HG03175 (cell line): Measurements from ENCODE around the gene EVX2.

Experiments
- ATAC-seq: cut with Tn5 transposase; IDR thresholded peaks from one replicate; pipeline ENCODE4 v1.9.1; 2021; ENCODE audit warnings: mild to moderate bottlenecking, moderate library complexity; ENCODE audit not compliant: unreplicated experiment

EVX2 gene

DNA sequence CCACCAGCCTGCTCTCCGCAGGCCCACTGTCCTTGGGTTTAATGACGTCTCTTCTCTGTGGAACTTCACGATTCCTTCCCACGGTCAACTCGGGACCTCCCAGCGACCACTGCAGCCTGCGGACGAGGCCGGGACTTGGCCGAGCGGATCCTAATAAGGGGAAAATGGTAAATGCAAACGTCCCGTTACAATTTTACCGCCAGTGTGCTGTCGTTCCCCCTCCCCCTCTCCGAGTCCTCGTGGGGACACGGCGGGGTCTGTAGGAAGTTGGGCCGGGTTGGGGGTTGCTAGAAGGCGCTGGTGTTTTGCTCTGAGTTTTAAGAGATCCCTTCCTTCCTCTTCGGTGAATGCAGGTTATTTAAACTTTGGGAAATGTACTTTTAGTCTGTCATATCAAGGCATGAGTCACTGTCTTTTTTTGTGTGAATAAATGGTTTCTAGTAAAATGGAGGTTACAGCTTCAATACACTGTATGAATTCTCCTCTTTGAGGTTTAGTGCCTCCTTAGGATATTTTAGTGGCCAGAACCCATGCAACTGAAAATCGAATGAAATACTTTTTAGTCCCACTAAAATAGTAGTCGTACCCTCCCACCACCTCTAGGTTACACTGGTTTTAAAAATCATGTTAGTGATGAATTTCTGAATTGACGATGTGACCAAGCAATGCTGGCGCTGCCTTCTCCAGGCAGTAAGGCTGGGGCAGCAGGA lies 25.6 kb upstream of the EVX2 start:
- no peak for ATAC-seq

DNA sequence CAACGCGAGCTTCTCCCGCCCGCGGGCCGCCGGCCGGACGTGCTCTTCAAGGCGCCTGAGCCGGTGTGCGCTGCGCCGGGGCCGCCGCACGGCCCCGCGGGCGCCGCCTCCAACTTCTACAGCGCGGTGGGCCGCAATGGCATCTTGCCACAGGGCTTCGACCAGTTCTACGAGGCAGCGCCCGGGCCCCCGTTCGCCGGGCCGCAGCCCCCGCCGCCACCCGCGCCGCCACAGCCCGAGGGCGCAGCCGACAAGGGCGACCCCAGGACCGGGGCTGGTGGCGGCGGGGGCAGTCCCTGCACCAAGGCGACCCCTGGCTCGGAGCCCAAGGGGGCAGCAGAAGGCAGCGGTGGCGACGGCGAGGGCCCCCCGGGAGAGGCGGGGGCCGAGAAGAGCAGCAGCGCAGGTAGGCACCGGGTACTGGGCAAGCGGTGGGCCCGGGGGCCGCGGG lies 24.0 kb upstream of the EVX2 start:
- no peak for ATAC-seq

DNA sequence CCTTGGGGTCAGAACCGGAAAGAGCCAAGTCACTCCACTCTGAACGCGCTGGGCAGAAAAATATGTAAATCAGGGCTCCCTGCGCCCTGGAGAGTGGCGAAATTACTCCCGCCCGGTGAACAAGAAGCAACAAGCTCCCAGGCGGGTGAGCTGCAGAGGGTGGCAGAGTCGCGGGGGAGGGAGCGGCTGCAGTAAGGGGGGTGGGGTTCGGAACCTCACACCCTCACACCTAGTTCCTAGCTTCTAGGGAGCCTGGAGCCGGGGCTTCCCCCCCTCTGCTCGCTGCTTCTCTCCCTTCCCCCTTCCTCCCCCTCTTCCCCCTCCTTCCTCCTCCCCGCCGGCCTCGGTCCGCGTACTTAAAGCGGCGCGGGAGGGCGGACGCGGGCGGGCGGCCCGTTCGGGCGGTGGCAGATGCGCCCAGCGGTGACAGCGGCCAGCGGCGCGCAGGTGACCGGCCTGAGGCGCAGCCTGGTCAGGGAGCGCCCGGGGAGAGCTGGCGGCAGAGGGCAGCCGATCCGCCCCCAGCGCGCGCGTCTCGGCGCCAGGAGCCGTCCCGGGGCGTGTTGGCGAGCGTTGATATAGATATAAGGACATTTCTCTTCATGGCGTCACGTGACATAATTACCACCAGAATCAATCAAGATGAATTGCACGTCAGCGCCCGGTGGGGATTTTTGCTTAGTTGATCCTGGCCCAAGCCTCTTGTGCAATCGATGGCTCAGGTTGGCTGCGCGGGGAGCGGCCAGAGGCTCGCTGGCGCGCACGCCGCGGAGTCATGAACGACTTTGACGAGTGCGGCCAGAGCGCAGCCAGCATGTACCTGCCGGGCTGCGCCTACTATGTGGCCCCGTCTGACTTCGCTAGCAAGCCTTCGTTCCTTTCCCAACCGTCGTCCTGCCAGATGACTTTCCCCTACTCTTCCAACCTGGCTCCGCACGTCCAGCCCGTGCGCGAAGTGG lies 23.1 kb upstream of the EVX2 start, which contains the start of gene HOXD11:
Gene HOXD11, plus strand, starts transcription at position 700 of the 959 bp plus-strand sequence. Its CDS starts 76 bp downstream, at position 776.
- ATAC-seq, result no peak

DNA sequence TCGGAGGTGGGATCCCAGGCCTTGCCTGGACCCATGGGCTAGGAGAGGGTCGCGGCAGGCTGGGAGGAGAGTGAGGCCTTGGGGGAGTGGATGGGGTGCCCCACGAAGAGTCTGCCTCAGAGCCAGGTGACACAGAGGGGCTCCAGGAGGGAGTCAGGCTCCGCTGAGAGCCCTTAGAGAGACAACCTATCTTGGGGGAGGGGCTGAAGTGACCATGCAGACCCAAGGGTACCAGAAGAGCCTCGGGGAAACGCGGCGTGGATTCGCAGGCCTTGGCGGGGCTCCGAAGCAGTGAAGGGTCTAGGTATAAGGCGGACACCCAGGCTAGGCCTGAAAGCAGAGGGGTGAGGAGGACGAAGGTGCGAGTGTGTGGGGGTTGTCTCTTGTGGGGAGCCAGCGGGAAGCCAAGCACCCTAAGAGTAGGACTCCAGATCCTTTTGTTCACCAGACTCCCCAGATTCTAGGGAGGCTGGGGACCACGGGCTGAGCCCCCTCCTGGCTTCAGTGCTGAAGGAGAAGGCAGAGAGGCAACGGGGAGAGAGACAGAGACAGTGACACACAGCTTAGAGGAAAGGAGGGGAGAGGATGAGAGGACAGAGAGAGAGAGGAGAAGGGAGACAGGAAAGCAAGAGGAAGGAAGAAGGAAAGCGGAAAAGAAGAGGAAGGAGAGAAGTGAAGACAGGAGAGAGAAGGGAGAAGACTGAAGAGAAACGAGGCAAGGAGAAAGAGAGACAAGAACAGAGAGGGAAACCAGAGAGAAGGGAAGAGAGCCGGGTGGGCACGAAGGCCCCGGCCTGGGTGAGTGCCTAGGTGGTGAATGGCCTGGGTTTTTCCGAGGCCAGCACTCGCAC lies 22.2 kb upstream of the EVX2 start:
- ATAC-seq, result no peak

DNA sequence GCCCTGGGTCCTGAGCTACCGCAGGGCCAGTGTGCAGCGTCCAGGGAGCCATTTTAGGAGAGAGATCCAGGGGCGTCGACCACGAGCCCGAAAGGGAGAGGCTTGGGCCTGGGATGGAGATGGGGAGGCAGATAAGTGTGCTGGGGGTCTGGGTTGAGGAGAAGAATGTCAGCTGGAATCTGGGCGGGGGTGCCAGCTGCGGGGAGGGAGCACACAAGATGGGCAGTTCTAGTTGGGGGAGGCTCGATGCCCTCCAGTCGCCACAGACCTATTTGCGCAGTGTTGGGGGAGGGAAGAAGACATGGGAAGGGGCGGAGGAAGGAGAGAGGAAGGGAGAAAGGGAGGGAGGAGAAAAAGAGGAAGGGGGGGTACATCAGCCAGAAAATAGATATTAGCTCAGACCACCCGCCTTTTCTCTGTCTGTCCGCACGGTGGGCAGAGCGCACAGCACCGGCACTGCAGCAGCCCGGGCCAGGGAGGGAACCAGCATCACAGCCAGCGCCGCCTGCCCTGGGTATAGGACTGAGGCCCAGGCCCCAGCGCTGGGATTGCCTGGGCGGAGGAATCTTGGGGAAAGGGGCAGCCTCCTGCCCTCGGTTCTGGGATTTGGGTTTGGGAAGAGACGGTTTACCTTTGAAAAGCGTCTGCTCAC lies 21.4 kb upstream of the EVX2 start:
- no peak for ATAC-seq

DNA sequence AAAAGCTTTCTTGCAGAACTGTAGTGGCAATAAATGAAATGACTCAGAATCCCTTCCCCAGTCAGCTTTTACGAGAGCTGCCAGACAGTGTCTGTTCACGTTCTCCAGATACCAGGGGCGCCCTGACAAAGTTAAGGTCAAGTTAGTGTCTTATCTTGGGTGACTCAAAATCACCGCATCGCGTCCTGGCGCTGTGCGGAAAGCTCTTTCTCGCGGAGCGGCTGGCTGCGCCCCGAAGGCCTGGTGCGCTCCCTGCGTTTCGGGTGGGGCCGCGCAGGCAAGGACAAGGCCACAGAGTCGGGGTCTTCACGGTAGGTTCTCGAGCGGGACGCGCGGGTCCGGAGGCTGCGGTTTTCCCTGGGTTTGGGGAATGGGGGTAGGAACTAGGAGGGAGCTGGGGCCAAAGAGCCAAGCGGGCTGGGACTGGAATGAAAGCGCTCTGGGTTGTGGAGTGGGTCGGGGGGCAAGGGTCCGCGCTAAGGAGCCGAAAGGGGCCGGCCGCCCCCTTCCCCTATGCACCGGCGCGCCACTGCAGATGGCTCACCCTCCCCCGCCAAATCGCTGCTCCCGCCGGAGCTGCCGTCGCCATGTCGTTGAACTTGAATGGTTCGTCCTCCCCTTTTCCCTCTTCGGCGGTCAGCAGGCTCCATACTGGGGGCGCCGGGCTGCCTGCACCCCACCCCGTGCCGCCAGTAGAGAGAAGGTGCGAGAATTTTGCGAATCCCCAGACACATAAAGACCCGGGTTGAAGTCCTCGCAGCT lies 20.7 kb upstream of the EVX2 start:
- ATAC-seq, result no peak

DNA sequence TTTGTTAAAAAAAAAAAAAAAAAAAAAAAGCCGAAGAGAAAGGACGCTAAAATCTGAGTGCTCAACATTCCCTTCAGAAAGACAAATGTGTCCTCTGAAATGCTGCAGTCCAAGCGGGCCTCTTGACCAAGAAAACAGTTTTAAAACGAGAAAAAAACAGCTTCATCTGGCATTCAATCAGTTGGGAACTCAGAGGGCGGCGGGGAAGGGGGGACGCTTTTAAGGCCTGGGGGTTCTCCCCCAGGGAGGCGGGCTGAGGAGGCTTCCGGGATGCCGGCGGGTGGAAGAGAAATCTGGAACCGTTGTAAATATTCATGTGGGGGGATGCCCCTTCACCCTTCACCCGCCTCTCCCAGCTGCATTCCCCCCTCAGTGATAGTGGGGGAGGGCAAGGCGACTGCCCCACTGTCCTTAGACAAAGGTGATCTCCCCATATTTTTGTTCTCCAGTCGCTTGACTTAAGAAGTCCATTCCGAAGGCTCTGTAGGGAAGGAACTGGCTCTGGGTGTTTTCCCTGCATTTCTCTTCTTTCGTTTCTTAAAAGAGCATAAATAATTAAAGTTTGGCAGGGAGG lies 20.1 kb upstream of the EVX2 start:
- ATAC-seq, result no peak

DNA sequence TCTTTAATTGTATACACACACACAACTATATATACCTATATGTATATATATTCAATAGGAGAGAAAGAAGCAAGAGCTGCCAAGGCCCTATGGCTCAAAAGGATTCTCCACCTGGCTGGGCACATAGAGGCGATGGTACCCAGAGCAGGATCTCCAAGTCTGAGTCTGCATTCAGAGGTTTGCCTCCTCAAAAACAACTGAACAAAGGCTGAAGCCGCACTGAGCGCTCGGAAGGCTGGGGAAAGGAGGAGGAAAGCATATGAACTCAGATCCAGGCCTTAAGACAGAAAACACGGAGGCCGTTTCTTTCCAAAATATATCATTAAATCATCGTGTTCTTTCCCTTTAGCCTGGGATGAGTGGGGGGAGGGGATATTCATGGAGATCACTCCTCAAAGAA lies 19.4 kb upstream of the EVX2 start:
- no peak for ATAC-seq

DNA sequence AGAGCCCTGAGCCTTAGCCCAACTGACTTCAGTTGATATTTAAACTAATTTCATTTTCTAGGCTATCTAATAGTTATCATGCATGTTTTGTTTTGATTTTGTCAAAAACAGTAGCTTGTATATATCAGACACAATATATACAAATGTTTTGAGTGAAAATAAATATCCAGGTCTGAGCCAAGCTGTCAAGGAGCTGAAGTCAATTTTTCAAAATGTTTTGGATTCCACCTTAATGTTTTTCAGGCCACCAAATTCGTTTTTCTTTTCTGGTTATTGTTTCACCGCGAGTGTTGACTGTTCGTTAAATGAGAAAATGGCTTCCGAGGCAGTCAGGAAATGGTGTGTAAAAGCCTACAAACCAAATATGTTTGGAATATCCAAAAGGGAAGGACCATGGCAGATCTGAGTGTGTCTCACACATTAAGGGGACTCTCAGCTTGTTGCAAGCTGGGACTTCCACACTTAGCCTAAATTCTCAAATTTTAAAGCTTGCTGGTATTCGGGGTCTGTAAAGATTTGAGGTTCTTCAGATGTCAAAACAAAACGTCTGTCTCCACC lies 18.6 kb upstream of the EVX2 start:
- no peak for ATAC-seq

DNA sequence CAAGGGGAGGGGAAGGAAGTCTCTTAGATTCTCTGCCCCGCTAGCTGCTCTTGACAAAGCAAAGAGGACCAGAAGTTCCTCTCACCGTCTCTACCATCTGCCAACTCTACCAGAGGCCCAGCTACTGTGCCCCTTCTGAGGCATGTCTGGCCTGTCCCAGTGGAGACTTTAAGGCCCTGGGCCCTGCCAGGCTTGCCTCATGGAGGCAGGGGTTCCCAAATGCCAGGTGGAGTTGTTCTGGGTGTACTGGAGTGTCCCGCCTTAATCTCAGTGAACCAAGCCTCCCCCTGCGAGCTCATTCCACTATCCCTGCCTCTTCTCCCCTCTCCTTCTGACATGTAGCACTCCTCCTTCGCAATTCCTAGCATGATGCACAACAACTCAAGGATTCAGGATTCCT lies 18.1 kb upstream of the EVX2 start:
- ATAC-seq, result no peak

DNA sequence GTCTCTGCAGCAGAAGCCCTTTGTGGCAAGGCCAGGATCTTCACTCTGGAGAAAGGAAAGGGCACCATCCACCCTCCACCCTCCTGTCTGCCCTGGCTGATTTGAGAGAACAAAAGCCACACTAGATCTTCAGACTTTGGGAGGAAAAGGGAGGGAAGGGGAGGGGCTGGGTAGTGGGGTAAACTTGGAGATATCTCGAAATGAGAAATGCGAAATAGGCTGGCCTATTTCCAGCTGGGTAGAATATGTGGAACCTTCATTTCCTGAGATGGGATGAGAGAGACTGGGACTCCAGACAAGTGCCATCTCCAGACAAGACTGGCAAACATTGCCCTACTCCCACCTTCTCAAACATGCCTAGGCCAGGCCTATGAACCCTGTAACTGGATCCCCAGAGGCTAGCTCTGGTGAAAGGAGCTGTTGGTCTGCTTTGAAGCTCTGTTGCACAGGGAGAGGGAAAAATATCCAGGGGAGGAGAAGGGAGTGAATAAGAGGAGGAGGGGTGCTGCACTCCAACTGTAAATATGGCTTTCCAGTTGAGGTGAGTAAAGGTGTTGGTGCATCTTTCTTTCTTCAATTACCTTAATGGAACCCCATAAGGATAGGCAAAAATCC lies 17.6 kb upstream of the EVX2 start:
- ATAC-seq, result no peak

DNA sequence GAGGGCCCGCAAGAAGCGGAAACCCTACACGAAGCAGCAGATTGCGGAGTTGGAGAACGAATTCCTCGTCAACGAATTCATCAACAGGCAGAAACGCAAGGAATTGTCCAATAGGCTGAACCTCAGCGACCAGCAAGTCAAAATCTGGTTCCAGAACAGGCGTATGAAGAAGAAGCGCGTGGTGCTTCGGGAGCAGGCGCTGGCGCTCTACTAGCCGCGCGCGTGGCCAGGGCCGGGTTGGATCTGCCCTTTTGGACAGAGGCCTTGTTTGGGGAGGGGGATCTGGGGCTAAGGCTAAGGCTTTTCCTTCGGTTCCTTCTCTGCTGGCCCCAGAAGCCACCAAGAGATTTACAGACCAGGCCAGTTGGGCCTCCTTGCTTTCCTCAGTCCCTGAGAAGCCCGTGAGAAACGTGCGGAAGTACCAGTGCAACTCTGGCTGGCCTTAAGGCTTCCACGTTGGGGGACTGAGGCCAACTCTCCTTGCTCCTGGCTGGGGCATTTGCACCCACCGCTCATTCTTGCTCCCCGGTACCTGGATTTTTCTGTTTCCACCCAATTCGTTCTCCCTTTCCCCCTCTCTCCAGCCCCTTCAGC lies 16.9 kb upstream of the EVX2 start:
- no peak for ATAC-seq

DNA sequence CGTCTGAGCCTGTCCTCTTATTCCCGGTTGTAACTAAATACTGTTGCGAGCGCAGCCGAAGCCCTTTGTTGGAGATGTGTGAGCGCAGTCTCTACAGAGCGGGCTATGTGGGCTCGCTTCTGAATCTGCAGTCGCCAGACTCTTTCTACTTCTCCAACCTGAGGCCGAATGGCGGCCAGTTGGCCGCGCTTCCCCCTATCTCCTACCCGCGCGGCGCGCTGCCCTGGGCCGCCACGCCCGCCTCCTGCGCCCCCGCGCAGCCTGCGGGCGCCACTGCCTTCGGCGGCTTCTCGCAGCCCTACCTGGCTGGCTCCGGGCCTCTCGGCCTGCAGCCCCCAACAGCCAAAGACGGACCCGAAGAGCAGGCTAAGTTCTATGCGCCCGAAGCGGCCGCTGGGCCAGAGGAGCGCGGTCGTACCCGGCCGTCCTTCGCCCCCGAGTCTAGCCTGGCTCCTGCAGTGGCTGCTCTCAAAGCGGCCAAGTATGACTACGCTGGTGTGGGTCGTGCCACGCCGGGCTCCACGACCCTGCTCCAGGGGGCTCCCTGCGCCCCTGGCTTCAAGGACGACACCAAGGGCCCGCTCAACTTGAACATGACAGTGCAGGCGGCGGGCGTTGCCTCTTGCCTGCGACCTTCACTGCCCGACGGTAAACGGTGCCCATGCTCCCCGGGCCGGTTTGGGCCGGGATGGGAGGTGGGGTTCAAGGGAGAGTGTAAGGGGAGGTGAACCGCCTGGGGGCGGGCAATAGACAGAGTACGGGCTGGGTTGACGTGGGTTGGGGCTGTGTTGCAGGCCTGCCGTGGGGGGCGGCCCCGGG lies 16.2 kb upstream of the EVX2 start, which contains the start of gene HOXD12:
Gene HOXD12, plus strand, starts transcription at position 68 of the 819 bp plus-strand sequence. Its CDS starts 7 bp downstream, at position 75.
- ATAC-seq, result no peak

DNA sequence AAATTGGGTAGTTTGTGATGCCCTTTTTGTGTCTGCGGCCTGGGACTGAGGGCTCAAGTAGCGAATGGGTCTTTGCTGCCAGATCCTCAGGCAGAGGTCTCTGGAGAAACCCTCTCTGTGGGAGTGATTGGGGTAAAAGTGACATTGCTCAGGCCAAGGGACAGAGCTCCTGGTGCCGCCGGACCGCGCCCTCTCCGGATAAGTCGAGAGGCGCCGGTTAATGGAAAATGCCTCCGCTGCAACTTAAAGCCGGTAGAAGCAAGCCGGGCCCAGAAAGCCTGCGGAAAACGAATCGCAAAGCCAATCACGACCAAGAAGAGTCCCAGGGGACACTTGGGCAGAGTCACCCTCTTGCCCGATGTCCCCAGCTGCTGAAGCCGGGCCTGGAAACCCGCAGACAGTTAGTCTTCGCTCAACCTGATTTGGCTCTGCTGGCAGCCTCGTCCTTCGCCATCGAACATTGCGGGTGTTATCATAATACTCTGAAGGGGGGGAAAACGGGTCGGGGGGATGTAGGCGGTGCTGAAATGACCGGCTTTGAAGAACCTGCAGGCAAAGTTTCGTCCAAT lies 15.5 kb upstream of the EVX2 start:
- no peak for ATAC-seq

DNA sequence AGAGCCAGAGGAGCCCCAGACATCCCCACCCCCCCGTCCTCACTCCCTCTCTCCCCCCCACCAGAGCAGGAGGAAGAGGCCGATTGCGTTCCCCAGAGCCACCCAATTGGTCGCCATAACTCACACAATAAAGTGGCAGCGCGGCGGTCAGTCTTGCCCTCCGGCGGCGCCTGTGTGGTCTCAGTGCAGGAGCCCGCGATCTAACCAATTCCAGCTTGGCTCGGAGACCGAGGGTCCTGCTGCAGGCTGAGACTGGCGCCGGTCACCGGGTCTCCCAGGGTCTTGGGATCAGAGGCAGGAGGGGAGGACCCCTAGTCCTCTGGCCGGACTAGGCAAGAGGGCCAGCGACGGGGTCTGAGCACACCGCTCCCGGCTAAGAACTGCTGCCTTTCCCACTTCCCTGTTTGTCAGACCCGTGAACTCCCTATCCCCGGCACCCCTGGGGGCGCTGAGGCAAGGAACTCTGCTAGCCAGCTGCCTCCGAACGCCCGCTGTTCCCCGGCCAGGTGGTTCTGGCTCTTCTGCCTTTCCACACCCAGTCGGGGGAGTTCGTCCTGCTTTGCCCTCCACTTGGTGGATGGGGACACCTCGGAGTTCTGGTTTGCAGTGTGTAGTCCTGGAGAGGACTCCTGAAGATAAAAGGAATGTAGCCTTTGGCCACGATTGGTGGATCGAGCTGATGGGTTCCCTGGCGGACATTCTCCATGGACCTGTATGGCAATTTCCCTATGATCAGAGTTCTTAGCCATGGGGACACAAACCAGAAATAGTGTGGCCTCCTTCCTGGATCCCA lies 14.8 kb upstream of the EVX2 start:
- ATAC-seq, result no peak

DNA sequence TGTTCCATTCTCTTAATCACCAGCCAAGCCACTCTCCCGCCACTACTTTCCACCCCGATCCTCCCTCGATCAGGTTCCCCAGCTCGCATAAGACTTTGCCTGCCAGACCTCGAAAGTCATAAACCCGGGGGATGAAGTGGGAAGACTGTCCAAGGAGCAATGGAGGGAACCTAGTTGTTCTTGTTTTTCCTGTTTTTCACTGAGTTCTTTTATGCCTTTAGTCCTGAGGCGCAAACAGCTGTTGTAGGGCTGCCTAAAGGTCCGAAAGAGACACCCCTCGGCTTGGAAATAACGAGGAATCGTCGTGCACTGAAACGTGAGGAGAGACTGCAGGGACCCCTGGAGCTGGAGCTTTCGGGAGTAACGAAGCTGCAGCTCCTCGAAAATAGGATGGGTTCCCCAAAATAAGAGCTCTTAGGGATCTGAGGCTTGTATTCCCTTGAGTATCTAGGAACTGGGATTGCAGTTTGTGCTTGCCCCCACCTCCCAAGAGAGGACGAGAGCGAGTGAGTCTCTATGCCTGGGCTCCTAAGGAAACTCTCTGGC lies 14.1 kb upstream of the EVX2 start:
- ATAC-seq, result no peak
